GM15510 (cell line): Measurements from ENCODE around the gene EPHB2.

Experiments used
- POLR2A ChIP-seq: IDR thresholded peaks from 3 replicates; pipeline ENCODE4 v1.6.1; 2011; ENCODE audit warnings: borderline replicate concordance; ENCODE audit not compliant: insufficient read length; ENCODE audit errors: extremely low read depth

EPHB2 gene

GRCh38 chr1:22687191-22687590 lies 23.4 kb upstream of the EPHB2 start:
- no peak for TF ChIP-seq POLR2A

DNA sequence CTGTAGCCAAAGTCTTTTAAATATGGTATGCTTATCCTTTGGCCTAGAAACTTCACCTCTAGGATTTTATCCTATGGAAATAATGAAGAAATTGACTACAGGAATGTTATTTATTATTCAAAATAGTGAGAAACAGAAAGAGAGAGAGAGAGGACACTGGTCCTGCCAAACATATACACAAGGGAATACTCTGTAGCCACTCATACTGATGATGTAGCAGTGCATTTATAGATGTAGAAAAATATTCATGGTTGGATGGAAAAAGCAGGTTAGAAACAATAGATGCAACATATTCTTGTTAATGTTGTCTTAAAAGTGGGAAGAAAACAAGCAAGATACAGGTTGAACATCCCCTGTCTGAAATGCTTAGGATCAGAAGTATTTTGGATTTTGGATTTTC lies 22.2 kb upstream of the EPHB2 start:
- no peak for TF ChIP-seq POLR2A

- TF ChIP-seq POLR2A: no peak
Measured at GRCh38 chr1:22689505-22689904, 21.1 kb upstream of the EPHB2 start.

DNA sequence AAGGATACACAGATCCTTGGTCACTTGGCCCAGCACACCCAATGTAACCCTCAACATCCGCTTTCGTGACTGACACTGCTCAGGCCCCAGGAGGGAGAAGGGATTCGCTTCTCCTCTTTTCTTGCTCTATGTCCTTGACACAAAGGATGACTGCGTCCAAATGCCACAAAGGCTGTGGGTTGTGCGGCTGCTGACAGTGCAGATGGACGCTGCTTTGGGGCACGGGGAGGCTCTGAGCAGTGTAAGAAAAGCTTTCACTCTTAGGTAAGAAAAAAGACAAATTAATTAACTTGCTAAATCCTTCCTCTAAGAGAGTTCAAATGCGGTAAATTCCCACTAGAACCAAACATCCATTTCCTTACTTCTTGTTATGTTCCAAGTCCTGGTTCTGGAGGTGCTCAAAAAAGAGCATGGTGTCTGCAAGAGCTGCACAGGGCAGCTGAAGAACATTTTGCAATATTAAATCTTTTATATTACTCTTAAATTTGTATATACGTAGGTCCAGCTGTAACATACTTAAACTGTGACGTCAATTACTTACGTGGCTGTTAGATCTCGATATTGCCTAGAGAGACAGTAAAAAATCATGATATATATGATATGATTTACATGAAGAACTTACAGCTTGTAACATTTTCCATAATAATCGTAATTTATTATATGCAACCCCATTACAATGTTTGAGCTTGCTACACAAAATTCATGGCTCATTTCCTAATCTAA lies 19.4 kb upstream of the EPHB2 start:
- no peak for TF ChIP-seq POLR2A

GRCh38 chr1:22694172-22694571 lies 16.5 kb upstream of the EPHB2 start:
- no peak for TF ChIP-seq POLR2A

- TF ChIP-seq POLR2A: no peak
Measured at GRCh38 chr1:22696610-22697009, 14.0 kb upstream of the EPHB2 start.

- TF ChIP-seq POLR2A: no peak
Measured at GRCh38 chr1:22697980-22698379, 12.7 kb upstream of the EPHB2 start.

GRCh38 chr1:22699681-22700520 lies 10.7 kb upstream of the EPHB2 start:
- TF ChIP-seq POLR2A: no peak

GRCh38 chr1:22702296-22703085 lies 8.1 kb upstream of the EPHB2 start:
- no peak for TF ChIP-seq POLR2A

DNA sequence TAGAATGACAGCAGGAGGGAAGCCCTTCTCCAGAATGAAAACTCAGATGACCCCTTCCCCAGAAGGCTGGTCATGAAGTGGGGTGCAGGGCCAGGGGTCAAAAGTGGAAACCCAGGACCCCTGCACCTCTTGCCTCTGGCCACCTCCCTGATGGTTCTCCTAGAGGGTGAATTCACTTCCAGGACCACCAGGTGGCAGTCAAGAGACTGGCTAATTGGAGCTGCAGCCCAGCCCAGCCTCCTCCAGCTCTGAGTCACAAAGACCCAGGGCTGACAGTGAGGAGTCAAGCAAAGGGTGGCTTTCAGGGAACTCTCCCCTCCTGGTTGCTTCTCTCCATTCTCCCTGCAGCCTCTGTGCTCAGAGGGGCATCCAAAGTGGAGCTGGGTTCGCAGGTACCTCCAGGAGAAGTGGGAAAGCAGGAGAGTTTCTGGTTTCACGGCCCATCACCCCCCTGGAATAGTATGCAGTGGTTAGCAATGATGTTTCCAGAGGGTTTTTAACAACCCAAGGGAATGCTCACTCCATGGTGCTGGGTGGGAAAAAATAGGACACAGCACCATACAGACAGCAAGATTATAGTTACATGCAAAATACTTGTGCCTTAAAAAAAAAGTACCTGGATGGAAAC lies 6.1 kb upstream of the EPHB2 start:
- TF ChIP-seq POLR2A: no peak

DNA sequence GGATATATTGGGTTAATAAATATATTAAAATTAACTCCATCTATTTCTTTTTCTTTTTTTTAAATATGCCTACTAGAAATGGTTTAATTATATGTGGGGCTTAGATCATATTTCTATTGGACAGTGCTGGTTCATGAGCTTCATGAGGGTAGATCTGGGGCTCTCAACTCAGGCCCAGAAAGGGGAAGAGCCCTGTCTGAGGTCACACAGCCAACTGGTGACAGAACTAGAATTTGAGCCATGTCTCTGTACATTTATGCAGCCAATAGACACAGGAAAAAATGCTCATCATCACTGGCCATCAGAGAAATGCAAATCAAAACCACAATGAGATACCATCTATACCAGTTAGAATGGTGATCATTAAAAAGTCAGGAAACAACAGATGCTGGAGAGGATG lies 5.1 kb upstream of the EPHB2 start:
- no peak for TF ChIP-seq POLR2A

DNA sequence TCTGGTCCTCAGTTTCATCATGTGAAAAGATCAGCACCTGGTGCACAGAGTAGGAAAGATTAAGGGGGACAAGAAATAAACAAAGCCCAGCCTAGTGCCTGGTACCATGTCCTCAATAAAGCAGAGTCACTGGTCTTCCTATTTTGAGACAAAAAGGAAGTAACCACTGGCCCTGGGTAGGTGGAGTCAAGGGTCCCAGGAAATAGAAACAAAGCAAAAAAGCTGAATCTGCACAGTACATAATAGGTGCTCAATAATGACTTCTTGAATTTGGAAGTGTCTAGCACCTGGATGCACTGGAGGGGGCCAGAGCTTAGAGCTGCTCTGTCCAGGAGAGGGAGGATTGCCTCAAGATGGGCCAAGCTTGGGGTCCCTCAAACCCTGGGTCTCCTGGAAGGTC lies 1.9 kb upstream of the EPHB2 start:
- no peak for TF ChIP-seq POLR2A

DNA sequence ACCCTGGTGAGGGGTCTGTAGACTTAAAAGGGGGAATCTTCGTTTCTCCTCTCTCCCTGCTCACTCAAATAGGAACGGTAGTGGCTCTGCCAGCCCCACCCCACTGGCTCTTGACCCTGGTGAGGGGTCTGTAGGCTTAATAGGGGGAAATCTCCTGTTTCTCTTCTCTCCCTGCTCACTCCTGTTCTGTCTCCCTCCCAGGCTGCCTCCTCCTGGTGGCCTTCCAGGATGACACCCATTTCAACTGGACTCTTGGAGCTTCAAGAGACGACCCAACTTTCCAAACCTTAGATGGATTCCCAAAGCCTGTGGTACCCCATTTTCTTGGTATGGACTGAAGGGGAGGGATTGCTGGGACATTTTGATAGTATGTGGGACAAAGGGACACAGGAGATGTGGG lies 1.4 kb upstream of the EPHB2 start:
- no peak for TF ChIP-seq POLR2A

DNA sequence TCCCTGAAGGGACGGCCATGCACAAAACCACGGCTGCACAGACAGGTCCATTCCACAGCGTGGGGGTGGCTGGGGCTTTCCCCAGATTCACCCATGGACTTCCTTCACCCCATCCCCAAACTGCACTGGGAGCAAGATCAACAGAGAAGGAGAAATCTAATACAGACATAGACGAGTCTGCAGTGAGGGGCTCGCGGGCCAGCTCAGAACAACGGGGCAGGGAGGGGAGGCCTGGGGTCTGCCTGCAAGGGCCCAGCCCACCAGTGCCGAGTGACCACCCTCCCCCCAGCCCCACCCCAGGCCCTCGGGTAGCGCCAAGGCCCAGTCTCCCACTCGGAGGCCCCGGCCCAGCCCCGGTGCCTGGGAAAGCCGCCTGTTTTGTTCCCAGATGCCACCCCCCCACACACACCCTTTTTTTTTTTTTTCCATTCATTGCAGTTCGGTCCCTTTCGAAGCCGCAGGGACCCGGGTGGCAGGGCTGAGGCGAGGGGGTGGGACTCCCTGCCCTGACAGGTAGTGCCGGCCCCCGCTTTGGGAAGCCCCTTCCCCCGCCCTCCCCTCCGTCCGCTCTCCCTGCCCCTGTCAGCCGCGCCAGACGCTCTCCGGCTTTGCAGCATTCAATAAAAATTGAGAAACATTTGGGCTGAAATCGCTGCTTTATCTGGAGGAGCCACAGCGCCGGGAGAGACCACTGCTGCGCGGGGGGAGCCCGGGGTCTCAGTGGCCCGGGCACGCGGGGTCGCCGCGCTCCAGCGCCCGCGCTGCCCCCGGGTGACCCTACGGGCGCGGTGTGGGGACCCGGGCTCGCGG lies 543 bp upstream of the EPHB2 start:
- no peak for TF ChIP-seq POLR2A

GRCh38 chr1:22711071-22711470 lies 432 bp downstream of the EPHB2 start:
- no peak for TF ChIP-seq POLR2A
